Measurements from ENCODE around the gene BRD9. TPM values are rescaled to one million over a fixed set of nuclear protein-coding genes. Genes with fewer than 3 reads are reported as not detected.

BRD9 gene
- total and polyA plus RNA-seq, 9 of the 15 experiments (the other 6 are each of a cell fraction or from before 2014, with no cell fraction given): 2.4 to 68.7 (median 44.9) TPM

DNA sequence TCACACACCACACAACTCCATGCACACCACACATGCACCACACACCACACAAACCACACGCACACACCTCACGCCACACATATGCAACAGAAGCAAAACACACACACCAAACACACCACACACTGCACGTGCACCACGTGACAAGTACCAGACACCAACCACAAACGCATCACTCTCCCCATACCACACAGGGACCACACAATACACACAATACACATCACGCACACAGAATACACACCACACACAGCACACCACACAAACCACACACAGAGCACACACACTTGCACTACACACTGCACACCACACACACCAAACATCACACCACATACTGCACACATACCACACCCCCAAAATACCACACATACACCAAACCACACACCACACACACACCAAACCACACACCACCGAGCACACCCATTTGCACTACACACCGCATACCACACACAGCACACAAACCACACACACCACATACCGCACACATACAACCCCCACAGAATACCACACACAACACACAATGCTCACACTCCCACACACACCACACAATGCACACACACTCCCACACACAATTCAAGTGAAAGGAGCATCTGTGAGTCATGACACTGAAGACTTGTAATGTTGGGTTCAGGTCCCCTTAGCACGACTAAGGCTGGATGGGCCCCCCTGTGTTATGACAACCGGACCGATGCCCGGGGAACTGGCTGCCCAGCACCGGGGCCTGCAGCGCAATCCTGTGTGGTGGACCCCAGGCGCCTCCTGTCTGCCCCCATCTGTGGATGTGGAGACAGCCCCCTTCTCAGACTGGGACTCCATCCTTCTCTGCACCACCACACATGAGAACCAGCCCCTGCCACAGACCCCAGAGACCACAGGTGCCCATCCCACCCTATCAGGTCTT is 35.8 kb downstream of the BRD9 start (continued):
- TF ChIP-seq SIX5 (IDR thresholded peaks at IDR 0.05; ENCODE audit: borderline replicate concordance in 1 of 2, insufficient read depth in 1 of 2, low read depth in 1 of 2, low read length in 2 of 2) (no peak), RBM25 (IDR thresholded peaks at IDR 0.05; ENCODE audit: low read depth, low read length, severe bottlenecking) (no peak), GABPA (tag; conservative IDR thresholded peaks at IDR 0.05; ENCODE audit: low read depth) (no peak), ZNF280B (CRISPR knock-in tag; IDR thresholded peaks at IDR 0.05) (no peak), CEBPB (tag; IDR thresholded peaks at IDR 0.05) (no peak), RBM17 (IDR thresholded peaks at IDR 0.05; ENCODE audit: borderline replicate concordance, low read depth, low read length) (no peak), CSDE1 (IDR thresholded peaks at IDR 0.05) (no peak), STAT5A (IDR thresholded peaks at IDR 0.05; ENCODE audit: borderline replicate concordance, low read length) (peak; percentile 63; the same call in 1 of the 2 replicates), PHF20 (IDR thresholded peaks at IDR 0.05; ENCODE audit: partially characterized antibody) (peak; percentile 8), BACH1 (tag; IDR thresholded peaks at IDR 0.05) (no peak), ZNF584 (CRISPR knock-in tag; IDR thresholded peaks at IDR 0.05; ENCODE audit: low read depth) (no peak), BRD9 (IDR thresholded peaks at IDR 0.05; ENCODE audit: low read depth, partially characterized antibody) (no peak), SUPT5H (IDR thresholded peaks at IDR 0.05) (peak; percentile 63), PKNOX1 (IDR thresholded peaks at IDR 0.05) (no peak), XRCC5 (IDR thresholded peaks at IDR 0.05; ENCODE audit: low read depth, low read length) (no peak), ARHGAP35 (IDR thresholded peaks at IDR 0.05; ENCODE audit: partially characterized antibody) (peak; percentile 51), ZNF282 (CRISPR knock-in tag; IDR thresholded peaks at IDR 0.05) (0 out of 2 replicates have a peak, but pooled peaks have one; percentile 26)
- TF ChIP-seq, protein P1, sequence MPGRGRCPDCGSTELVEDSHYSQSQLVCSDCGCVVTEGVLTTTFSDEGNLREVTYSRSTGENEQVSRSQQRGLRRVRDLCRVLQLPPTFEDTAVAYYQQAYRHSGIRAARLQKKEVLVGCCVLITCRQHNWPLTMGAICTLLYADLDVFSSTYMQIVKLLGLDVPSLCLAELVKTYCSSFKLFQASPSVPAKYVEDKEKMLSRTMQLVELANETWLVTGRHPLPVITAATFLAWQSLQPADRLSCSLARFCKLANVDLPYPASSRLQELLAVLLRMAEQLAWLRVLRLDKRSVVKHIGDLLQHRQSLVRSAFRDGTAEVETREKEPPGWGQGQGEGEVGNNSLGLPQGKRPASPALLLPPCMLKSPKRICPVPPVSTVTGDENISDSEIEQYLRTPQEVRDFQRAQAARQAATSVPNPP (IDR thresholded peaks at IDR 0.05; ENCODE audit: borderline replicate concordance, insufficient read depth, insufficient read length): no peak
- TF ChIP-seq, protein P2, sequence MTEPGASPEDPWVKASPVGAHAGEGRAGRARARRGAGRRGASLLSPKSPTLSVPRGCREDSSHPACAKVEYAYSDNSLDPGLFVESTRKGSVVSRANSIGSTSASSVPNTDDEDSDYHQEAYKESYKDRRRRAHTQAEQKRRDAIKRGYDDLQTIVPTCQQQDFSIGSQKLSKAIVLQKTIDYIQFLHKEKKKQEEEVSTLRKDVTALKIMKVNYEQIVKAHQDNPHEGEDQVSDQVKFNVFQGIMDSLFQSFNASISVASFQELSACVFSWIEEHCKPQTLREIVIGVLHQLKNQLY (CRISPR knock-in tag; conservative IDR thresholded peaks at IDR 0.05): no peak

Measured in K562 (cell line).